HepG2 (cell line): ENCODE results near the gene SOX13. TPM values are rescaled to one million over a fixed set of nuclear protein-coding genes. Genes with fewer than 3 reads are reported as not detected.

Source experiments
- ATAC-seq: fragments of 200-7000 bp; cut with Tn5 transposase; 3 replicates; pipeline ENCODE4 v1.9.1; 2020; ENCODE audit warnings: mild to moderate bottlenecking, moderate library complexity
- BruUV-seq: library from RNA; stranded (reverse); fragments of 400-500 nt; replicated peaks from 2 replicates; lab custom pipeline; 2021; lab: Mats Ljungman, UMichigan
- CTCF ChIA-PET: fragments of 300-600 bp; formaldehyde crosslinking; extraction: SDS; loops from one replicate; lab custom pipeline; 2021; ENCODE audit warnings: low total read pairs, inconsistent platforms, low intra/inter-chr PET ratio; lab: Yijun Ruan, JAX
- POLR2A ChIA-PET: fragments of 350-600 bp; sonication (Branson Sonifier 250); formaldehyde crosslinking; loops from one replicate; lab custom pipeline; 2020; ENCODE audit warnings: antibody characterized with exemption, inconsistent platforms; lab: Yijun Ruan, JAX
- DNase-seq: peaks from one replicate; pipeline ENCODE4 v3.0.0-alpha.2; 2015; ENCODE audit warnings: low spot score
- FAIRE-seq: peaks from 3 replicates; lab custom pipeline; 2011; peaks lifted over from hg19 to GRCh38; lab: Jason Lieb, UNC
- H2AFZ ChIP-seq: one replicate; pipeline ENCODE4 v1.6.1; 2011; ENCODE audit warnings: low read length, inconsistent platforms
- H3K27ac ChIP-seq: fragments of 300-600 bp; 3 replicates; pipeline ENCODE4 v1.8.0; 2011; ENCODE audit warnings: mixed run types, mild to moderate bottlenecking, mixed read lengths, low read length, inconsistent platforms; ENCODE audit not compliant: insufficient read depth; ENCODE audit errors: extremely low read length
- H3K27me3 ChIP-seq, 2 experiments: fragments of 200-600 bp in 1 of 2; 2 replicates in 1 of 2; 3 replicates in 1 of 2; pipeline versions ENCODE4 v1.6.0 to v1.8.0; 2011; ENCODE audit warnings: low read length in 2 of 2, mild to moderate bottlenecking in 2 of 2, moderate library complexity in 2 of 2, inconsistent platforms in 1 of 2; ENCODE audit not compliant: insufficient read depth in 2 of 2, control insufficient read depth in 1 of 2
- H3K36me3 ChIP-seq, 2 experiments: fragments of 200-600 bp in 1 of 2; replicated peaks in 1 of 2; 2 replicates in 1 of 2; 3 replicates in 1 of 2; pipeline versions ENCODE4 v1.5.1 to v1.8.0; 2011; ENCODE audit warnings: low read length in 2 of 2, inconsistent platforms in 1 of 2; ENCODE audit not compliant: insufficient read depth in 2 of 2, control insufficient read depth in 1 of 2
- H3K4me1 ChIP-seq: 2 replicates; pipeline ENCODE4 v1.5.1; 2012; ENCODE audit warnings: low read length, inconsistent platforms; ENCODE audit not compliant: insufficient read depth
- H3K4me2 ChIP-seq: 2 replicates; pipeline ENCODE4 v1.6.0; 2011; ENCODE audit warnings: low read depth, low read length, inconsistent platforms
- H3K4me3 ChIP-seq, 3 experiments: fragments of 200-600 bp in 1 of 3; sonication (generic), shearing (Covaris generic) in 1 of 3; replicated peaks in 1 of 3; 2 replicates each; pipeline ENCODE4 v1.5.1; 2011 to 2016; ENCODE audit warnings: low read length in 3 of 3, inconsistent platforms in 2 of 3, low read depth in 2 of 3, mild to moderate bottlenecking in 2 of 3, control low read depth in 1 of 3, mixed read lengths in 1 of 3; ENCODE audit not compliant: insufficient read depth in 1 of 3
- H3K79me2 ChIP-seq: one replicate; pipeline ENCODE4 v1.6.1; 2011; ENCODE audit warnings: low read length, inconsistent platforms; ENCODE audit not compliant: insufficient read depth
- H3K9ac ChIP-seq: 2 replicates; pipeline ENCODE4 v1.6.0; 2011; ENCODE audit warnings: mild to moderate bottlenecking, low read depth, low read length, inconsistent platforms; ENCODE audit not compliant: insufficient read depth
- H3K9me3 ChIP-seq: 2 replicates; pipeline ENCODE4 v1.5.1; 2012; ENCODE audit warnings: mild to moderate bottlenecking, low read length
- H4K20me1 ChIP-seq: 2 replicates; pipeline ENCODE4 v1.6.0; 2011; ENCODE audit warnings: inconsistent platforms, mild to moderate bottlenecking, low read length, moderate library complexity; ENCODE audit not compliant: insufficient read depth
- HCFC1 ChIP-seq: fragments of 150-350 bp; IDR thresholded peaks from 2 replicates; pipeline ENCODE4 v1.6.1; 2014; ENCODE audit warnings: low read depth, low read length
- HOXA3 ChIP-seq: sonication (generic); formaldehyde crosslinking; IDR thresholded peaks from 2 replicates; pipeline ENCODE4 v1.5.0; 2020; ENCODE audit warnings: missing genetic modification reagents
- PPARG ChIP-seq: conservative IDR thresholded peaks from 2 replicates; pipeline ENCODE4 v1.6.1; 2016; ENCODE audit warnings: missing biosample characterization, missing genetic modification reagents
- ZNF136 ChIP-seq: sonication (generic); formaldehyde crosslinking; IDR thresholded peaks from 2 replicates; pipeline ENCODE4 v1.8.1; 2022; ENCODE audit warnings: low read depth, mild to moderate bottlenecking, moderate library complexity, missing genetic modification reagents
- ZNF263 ChIP-seq: sonication (generic); formaldehyde crosslinking; IDR thresholded peaks from 2 replicates; pipeline ENCODE4 v1.4.0; 2020; ENCODE audit warnings: missing genetic modification reagents
- ZNF382 ChIP-seq: sonication (generic); formaldehyde crosslinking; IDR thresholded peaks from 2 replicates; pipeline ENCODE4 v1.5.0; 2020; ENCODE audit warnings: missing genetic modification reagents, mild to moderate bottlenecking, borderline replicate concordance
- ZNF574 ChIP-seq: sonication (generic); formaldehyde crosslinking; IDR thresholded peaks from 2 replicates; pipeline ENCODE4 v1.4.0; 2020; ENCODE audit warnings: missing genetic modification reagents
- ZNF773 ChIP-seq: sonication (generic); formaldehyde crosslinking; IDR thresholded peaks from 2 replicates; pipeline ENCODE4 v1.4.0; 2020; ENCODE audit warnings: missing genetic modification reagents, borderline replicate concordance
- WGBS: methylation state at CpG from one replicate; pipeline ENCODE4 v1.1.6; 2017; ENCODE audit warnings: low lambda C conversion rate; 5-methylcytosine and 5-hydroxymethylcytosine counted together
- in situ Hi-C: cut with HindIII; loops from 2 replicates; pipeline ENCODE4 v1.10.0; 2017; ENCODE audit warnings: low pct_unique_long_range_greater_than_20kb; ENCODE audit not compliant: extremely low pct_ligation_motif_present
- intact Hi-C: fragments of 100-400 bp; cut with micrococcal nuclease; formaldehyde crosslinking; loops from one replicate; pipeline ENCODE4 v1.10.0; 2022; ENCODE audit not compliant: unreplicated experiment
- polyA plus RNA-seq, 8 experiments: library from polyadenylated mRNA; depleted of rRNA in 3 of 8; stranded (reverse) in 7 of 8; unstranded in 1 of 8; fragments of >200 nt; fragmentation: Illumina TruSeq in 4 of 8; extraction: Trizol in 4 of 8; gene quantifications; 2 replicates each; pipeline versions ENCODE4 v1.2.1 to v1.2.3, GENCODE V29; 2011 to 2016; ENCODE audit warnings: low read depth in 4 of 8, missing spikeins in 1 of 8, mixed read lengths in 1 of 8; ENCODE audit not compliant: insufficient read depth in 1 of 8
- total RNA-seq, 5 experiments: library from RNA; depleted of rRNA; stranded (reverse); fragments of >200 nt; fragmentation: Illumina TruSeq; extraction: Trizol; gene quantifications; 2 replicates each; pipeline ENCODE4 v1.2.3, GENCODE V29; 2016; ENCODE audit warnings: low read depth in 1 of 5

Gene SOX13
- total and polyA plus RNA-seq, 2 of the 13 experiments (the other 11 are each of a cell fraction or from before 2014, with no cell fraction given) = 13.3 to 15.8 TPM

- H3K36me3 ChIP-seq = no peaks in the 10 kb centered on the region
- DNase-seq (no peak), FAIRE-seq (no peak), ATAC-seq (no peak)
- no peak overlapping the region for H3K9ac ChIP-seq
- ChIA-PET POLR2A (no interaction called here), CTCF (no interaction called here)
- no peaks in the 10 kb centered on the region for H4K20me1 ChIP-seq
- in situ Hi-C loops = no loop called here
- intact Hi-C loops = no loop called here
- H3K4me2 ChIP-seq = no peak overlapping the region
- H3K27ac ChIP-seq = no peak overlapping the region
- no peak overlapping the region for H3K4me3 ChIP-seq
- peaks cover 0 to 8% of the 10 kb centered on the region in 2 experiments; a peak in 2 of 5 replicates for H3K27me3 ChIP-seq
- TF ChIP-seq HOXA3 (no peak), ZNF382 (CRISPR knock-in tag) (no peak), ZNF773 (no peak), PPARG (CRISPR knock-in tag) (no peak), HCFC1 (no peak), ZNF263 (CRISPR knock-in tag) (no peak), ZNF574 (CRISPR knock-in tag) (no peak), ZNF136 (CRISPR knock-in tag) (no peak)
- H2AFZ ChIP-seq = no peak overlapping the region
- no TSS peak for BruUV-seq
- WGBS = 37% methylated on average over 5 of the region's 5 CpGs
- H3K9me3 ChIP-seq = peaks cover 25% of the 10 kb centered on the region
- H3K79me2 ChIP-seq = no peaks in the 10 kb centered on the region
- H3K4me1 ChIP-seq = peaks cover 14% of the 10 kb centered on the region
These were observed 94.8 kb downstream of the SOX13 start for GRCh38 chr1:204167730-204168129.
